ENCODE results near the gene CADM1.

CADM1 gene

GRCh38 chr11:115458877-115459276 lies 45.3 kb downstream of the CADM1 start:
- Histone ChIP-seq H3K27ac (ENCODE audit: low read depth, low read length) (no peak overlapping the region), H4K20me1 (ENCODE audit: control insufficient read depth, insufficient read depth, low read depth, low read length) (no peaks in the 10 kb centered on the region), H3K27me3 (ENCODE audit: control insufficient read depth, low read length) (no peaks in the 10 kb centered on the region), H3K9me2 (replicated peaks; ENCODE audit: control insufficient read depth, low read length) (no peaks in the 10 kb centered on the region), H3K4me2 (ENCODE audit: low read length) (no peak overlapping the region), H3K79me2 (ENCODE audit: control insufficient read depth, low read length) (no peaks in the 10 kb centered on the region), H3K36me3 (ENCODE audit: control insufficient read depth, low read length) (no peaks in the 10 kb centered on the region), H3K4me3 (ENCODE audit: low read length) (no peak overlapping the region), H3K9me3 (ENCODE audit: control insufficient read depth, insufficient read depth, low read length) (no peaks in the 10 kb centered on the region), H3K4me1 (ENCODE audit: control insufficient read depth, low read length) (no peaks in the 10 kb centered on the region), H3F3A (ENCODE audit: control insufficient read depth, insufficient read depth) (no peaks in the 10 kb centered on the region)
- TF ChIP-seq EZH2phosphoT487 (IDR thresholded peaks at IDR 0.05; ENCODE audit: borderline replicate concordance, low read length) (no peak), CTCF (IDR thresholded peaks at IDR 0.05; ENCODE audit: low read depth, low read length, poor library complexity, severe bottlenecking) (no peak)

- no peaks in the 10 kb centered on the region for H3K4me1 ChIP-seq (ENCODE audit: control insufficient read depth, low read length)
- H3K4me3 ChIP-seq (ENCODE audit: low read length) = no peak overlapping the region
- H3F3A ChIP-seq (ENCODE audit: control insufficient read depth, insufficient read depth) = no peaks in the 10 kb centered on the region
- no peaks in the 10 kb centered on the region for H3K27me3 ChIP-seq (ENCODE audit: control insufficient read depth, low read length)
- no peaks in the 10 kb centered on the region for H3K79me2 ChIP-seq (ENCODE audit: control insufficient read depth, low read length)
- no peaks in the 10 kb centered on the region for H3K9me3 ChIP-seq (ENCODE audit: control insufficient read depth, insufficient read depth, low read length)
- H3K27ac ChIP-seq (ENCODE audit: low read depth, low read length) = no peak overlapping the region
- H3K9me2 ChIP-seq (replicated peaks; ENCODE audit: control insufficient read depth, low read length) = no peaks in the 10 kb centered on the region
- TF ChIP-seq CTCF (IDR thresholded peaks at IDR 0.05; ENCODE audit: low read depth, low read length, poor library complexity, severe bottlenecking) (no peak), EZH2phosphoT487 (IDR thresholded peaks at IDR 0.05; ENCODE audit: borderline replicate concordance, low read length) (no peak)
- H3K4me2 ChIP-seq (ENCODE audit: low read length) = no peak overlapping the region
- H4K20me1 ChIP-seq (ENCODE audit: control insufficient read depth, insufficient read depth, low read depth, low read length) = no peaks in the 10 kb centered on the region
- H3K36me3 ChIP-seq (ENCODE audit: control insufficient read depth, low read length) = no peaks in the 10 kb centered on the region
Measured at GRCh38 chr11:115456019-115456418, 48.2 kb downstream of the CADM1 start.

GRCh38 chr11:115455613-115456012 lies 48.6 kb downstream of the CADM1 start:
- Histone ChIP-seq H3K9me2 (replicated peaks; ENCODE audit: control insufficient read depth, low read length) (no peaks in the 10 kb centered on the region), H3K27me3 (ENCODE audit: control insufficient read depth, low read length) (no peaks in the 10 kb centered on the region), H3K9me3 (ENCODE audit: control insufficient read depth, insufficient read depth, low read length) (no peaks in the 10 kb centered on the region), H3K27ac (ENCODE audit: low read depth, low read length) (no peak overlapping the region), H3K4me2 (ENCODE audit: low read length) (no peak overlapping the region), H3K4me1 (ENCODE audit: control insufficient read depth, low read length) (no peaks in the 10 kb centered on the region), H3K4me3 (ENCODE audit: low read length) (no peak overlapping the region), H3K79me2 (ENCODE audit: control insufficient read depth, low read length) (no peaks in the 10 kb centered on the region), H3F3A (ENCODE audit: control insufficient read depth, insufficient read depth) (no peaks in the 10 kb centered on the region), H4K20me1 (ENCODE audit: control insufficient read depth, insufficient read depth, low read depth, low read length) (no peaks in the 10 kb centered on the region), H3K36me3 (ENCODE audit: control insufficient read depth, low read length) (no peaks in the 10 kb centered on the region)
- TF ChIP-seq EZH2phosphoT487 (IDR thresholded peaks at IDR 0.05; ENCODE audit: borderline replicate concordance, low read length) (no peak), CTCF (IDR thresholded peaks at IDR 0.05; ENCODE audit: low read depth, low read length, poor library complexity, severe bottlenecking) (no peak)

GRCh38 chr11:115454525-115454924 lies 49.7 kb downstream of the CADM1 start:
- no peaks in the 10 kb centered on the region for H3K79me2 ChIP-seq (ENCODE audit: control insufficient read depth, low read length)
- no peak overlapping the region for H3K27ac ChIP-seq (ENCODE audit: low read depth, low read length)
- no peaks in the 10 kb centered on the region for H3K27me3 ChIP-seq (ENCODE audit: control insufficient read depth, low read length)
- H3K36me3 ChIP-seq (ENCODE audit: control insufficient read depth, low read length) = no peaks in the 10 kb centered on the region
- TF ChIP-seq CTCF (IDR thresholded peaks at IDR 0.05; ENCODE audit: low read depth, low read length, poor library complexity, severe bottlenecking) (no peak), EZH2phosphoT487 (IDR thresholded peaks at IDR 0.05; ENCODE audit: borderline replicate concordance, low read length) (no peak)
- no peaks in the 10 kb centered on the region for H3K9me2 ChIP-seq (replicated peaks; ENCODE audit: control insufficient read depth, low read length)
- no peaks in the 10 kb centered on the region for H3F3A ChIP-seq (ENCODE audit: control insufficient read depth, insufficient read depth)
- H4K20me1 ChIP-seq (ENCODE audit: control insufficient read depth, insufficient read depth, low read depth, low read length) = no peaks in the 10 kb centered on the region
- H3K4me2 ChIP-seq (ENCODE audit: low read length) = no peak overlapping the region
- no peaks in the 10 kb centered on the region for H3K4me1 ChIP-seq (ENCODE audit: control insufficient read depth, low read length)
- H3K9me3 ChIP-seq (ENCODE audit: control insufficient read depth, insufficient read depth, low read length) = no peaks in the 10 kb centered on the region
- H3K4me3 ChIP-seq (ENCODE audit: low read length) = no peak overlapping the region
